ACC112 (cell line): Measurements from ENCODE around the gene EIF4G3.
A peak's percentile ranks its signal among the peaks of the same experiment; 100 is the strongest.
"Not testable (repeated sequence)": the region's sequence is repeated elsewhere in the genome, so short reads cannot be mapped to it uniquely, and the experiment has no call there.

ENCODE experiments used
- H2AFZ ChIP-seq: fragments of 200-600 bp; sonication (generic); one replicate; pipeline ENCODE4 v1.6.0; 2017; ENCODE audit warnings: antibody characterized with exemption, low read length; ENCODE audit not compliant: unreplicated experiment
- H3K27ac ChIP-seq: fragments of 200-600 bp; sonication (generic); 2 replicates; pipeline ENCODE4 v1.5.1; 2014; ENCODE audit warnings: low read depth, mild to moderate bottlenecking, antibody characterized with exemption, low read length, moderate library complexity
- H3K27me3 ChIP-seq: fragments of 200-600 bp; sonication (generic); 2 replicates; pipeline ENCODE4 v1.6.1; 2014; ENCODE audit warnings: mild to moderate bottlenecking, antibody characterized with exemption, low read length, moderate library complexity, mixed read lengths; ENCODE audit not compliant: insufficient read depth
- H3K36me3 ChIP-seq: fragments of 200-600 bp; sonication (generic); 2 replicates; pipeline ENCODE4 v1.6.1; 2016; ENCODE audit warnings: mild to moderate bottlenecking, antibody characterized with exemption, low read length, moderate library complexity, mixed read lengths; ENCODE audit not compliant: insufficient read depth
- H3K4me1 ChIP-seq: fragments of 200-600 bp; sonication (generic); one replicate; pipeline ENCODE4 v1.6.1; 2016; ENCODE audit warnings: low read length, mixed read lengths; ENCODE audit not compliant: insufficient read depth, unreplicated experiment, control insufficient read depth
- H3K4me3 ChIP-seq: fragments of 200-600 bp; sonication (generic); 2 replicates; pipeline ENCODE4 v1.5.1; 2014; ENCODE audit warnings: mild to moderate bottlenecking, low read depth, low read length
- H3K79me2 ChIP-seq: fragments of 200-600 bp; sonication (generic); one replicate; pipeline ENCODE4 v1.6.0; 2016; ENCODE audit warnings: low read length; ENCODE audit not compliant: control insufficient read depth, unreplicated experiment, insufficient read depth

The EIF4G3 gene

GRCh38 chr1:20811916-20812315 lies 364.8 kb downstream of the EIF4G3 start:
- Histone ChIP-seq H2AFZ (no peak overlapping the region), H3K27ac (no peak overlapping the region), H3K79me2 (no peaks in the 10 kb centered on the region), H3K36me3 (peaks cover 11% of the 10 kb centered on the region; the same call in 1 of the 2 replicates), H3K4me1 (peaks cover 5% of the 10 kb centered on the region), H3K27me3 (no peaks in the 10 kb centered on the region), H3K4me3 (no peak overlapping the region)

- no peaks in the 10 kb centered on the region for H3K36me3 ChIP-seq
- no peak overlapping the region for H3K27ac ChIP-seq
- no peak overlapping the region for H3K4me3 ChIP-seq
- no peaks in the 10 kb centered on the region for H3K27me3 ChIP-seq
- no peaks in the 10 kb centered on the region for H3K79me2 ChIP-seq
- peaks cover 7% of the 10 kb centered on the region for H3K4me1 ChIP-seq
- no peak overlapping the region for H2AFZ ChIP-seq
Measured at GRCh38 chr1:20793236-20793635, 383.5 kb downstream of the EIF4G3 start.

GRCh38 chr1:20792196-20792595 lies 384.5 kb downstream of the EIF4G3 start:
- no peaks in the 10 kb centered on the region for H3K27me3 ChIP-seq
- no peak overlapping the region for H3K27ac ChIP-seq
- no peaks in the 10 kb centered on the region for H3K36me3 ChIP-seq
- H2AFZ ChIP-seq = no peak overlapping the region
- H3K79me2 ChIP-seq = no peaks in the 10 kb centered on the region
- H3K4me1 ChIP-seq = peaks cover 10% of the 10 kb centered on the region
- no peak overlapping the region for H3K4me3 ChIP-seq

GRCh38 chr1:20790785-20791184 lies 385.9 kb downstream of the EIF4G3 start:
- Histone ChIP-seq H3K27me3 (no peaks in the 10 kb centered on the region), H3K27ac (no peak overlapping the region), H3K36me3 (no peaks in the 10 kb centered on the region), H3K4me1 (peaks cover 10% of the 10 kb centered on the region), H3K4me3 (no peak overlapping the region), H3K79me2 (peaks cover 7% of the 10 kb centered on the region), H2AFZ (no peak overlapping the region)

- peaks cover 16% of the 10 kb centered on the region for H3K4me1 ChIP-seq
- not testable (repeated sequence) for H3K36me3 ChIP-seq, H3K27me3 ChIP-seq, H3K27ac ChIP-seq, H2AFZ ChIP-seq, H3K4me3 ChIP-seq
- peaks cover 19% of the 10 kb centered on the region for H3K79me2 ChIP-seq
Measured at GRCh38 chr1:20789598-20789997, 387.1 kb downstream of the EIF4G3 start.

GRCh38 chr1:20787840-20788795 lies 388.6 kb downstream of the EIF4G3 start:
- H3K27ac ChIP-seq = peak overlapping the region; percentile 84
- H2AFZ ChIP-seq = peak overlapping the region; percentile 35
- no peaks in the 10 kb centered on the region for H3K36me3 ChIP-seq
- H3K27me3 ChIP-seq = no peaks in the 10 kb centered on the region
- H3K4me3 ChIP-seq = peak overlapping the region; percentile 97
- peaks cover 22% of the 10 kb centered on the region for H3K4me1 ChIP-seq
- peaks cover 34% of the 10 kb centered on the region for H3K79me2 ChIP-seq

GRCh38 chr1:20787029-20787839 lies 389.5 kb downstream of the EIF4G3 start, which contains the start of gene HP1BP3:
HP1BP3 (minus strand) TSS chr1:20787307; CDS start chr1:20780440, 6,867 bp downstream.
- H3K79me2 ChIP-seq = peaks cover 41% of the 10 kb centered on the region
- no peaks in the 10 kb centered on the region for H3K36me3 ChIP-seq
- H3K27me3 ChIP-seq = no peaks in the 10 kb centered on the region
- H3K27ac ChIP-seq = peak within 1 kb of the TSS; percentile 84
- H3K4me1 ChIP-seq = peaks cover 18% of the 10 kb centered on the region
- peak within 1 kb of the TSS; percentile 97 for H3K4me3 ChIP-seq
- peak within 1 kb of the TSS; percentile 56 for H2AFZ ChIP-seq

- Histone ChIP-seq H3K36me3 (no peaks in the 10 kb centered on the region), H3K27ac (peak overlapping the region; percentile 84), H2AFZ (peak overlapping the region; percentile 56), H3K4me3 (peak overlapping the region; percentile 97), H3K27me3 (no peaks in the 10 kb centered on the region), H3K4me1 (peaks cover 18% of the 10 kb centered on the region), H3K79me2 (peaks cover 49% of the 10 kb centered on the region)
Measured at GRCh38 chr1:20786253-20787028, 390.3 kb downstream of the EIF4G3 start.

- Histone ChIP-seq H3K4me3 (peak overlapping the region; percentile 97), H2AFZ (no peak overlapping the region), H3K4me1 (peaks cover 18% of the 10 kb centered on the region), H3K36me3 (no peaks in the 10 kb centered on the region), H3K79me2 (peaks cover 55% of the 10 kb centered on the region), H3K27me3 (no peaks in the 10 kb centered on the region), H3K27ac (peak overlapping the region; percentile 84)
Measured at GRCh38 chr1:20785907-20786252, 390.8 kb downstream of the EIF4G3 start.

GRCh38 chr1:20775700-20776099 lies 401.0 kb downstream of the EIF4G3 start:
- Histone ChIP-seq H3K27me3 (no peaks in the 10 kb centered on the region), H3K4me3 (no peak overlapping the region), H3K27ac (no peak overlapping the region), H3K79me2 (peaks cover 76% of the 10 kb centered on the region), H3K4me1 (peaks cover 8% of the 10 kb centered on the region), H2AFZ (no peak overlapping the region), H3K36me3 (peaks cover 78% of the 10 kb centered on the region)
